Left lung (tissue), 10 donors: ENCODE results near the gene BTBD9. TPM values are rescaled to one million over a fixed set of nuclear protein-coding genes. Genes with fewer than 3 reads are reported as not detected.

ENCODE experiments used
- ATAC-seq: fragments of 200-7000 bp; cut with Tn5 transposase; one replicate; pipeline ENCODE4 v1.9.1; 2020; ENCODE audit warnings: moderate library complexity
- DNase-seq, 4 donors: peaks; one replicate each; pipeline ENCODE4 v3.0.0-alpha.2; 2013 to 2020
- H3K27ac ChIP-seq, 2 donors: fragments of 200-600 bp; sonication (generic) in 1 of 2; one replicate each; pipeline versions ENCODE4 v1.5.0 to v1.8.0; 2020 to 2021
- H3K27me3 ChIP-seq, 2 donors: fragments of 200-600 bp; sonication (generic) in 1 of 2; one replicate each; pipeline versions ENCODE4 v1.5.0 to v1.8.0; 2020 to 2021
- H3K36me3 ChIP-seq, 2 donors: fragments of 200-600 bp; sonication (generic) in 1 of 2; one replicate each; pipeline versions ENCODE4 v1.5.0 to v1.8.0; 2020 to 2021
- H3K4me1 ChIP-seq, 2 donors: fragments of 200-600 bp; one replicate each; pipeline ENCODE4 v1.8.0; 2021
- H3K4me3 ChIP-seq, 2 donors: fragments of 200-600 bp; sonication (generic) in 1 of 2; one replicate each; pipeline versions ENCODE4 v1.5.0 to v1.8.0; 2020 to 2021; ENCODE audit warnings: mild to moderate bottlenecking in 1 of 2
- H3K9me3 ChIP-seq, 2 donors: fragments of 200-600 bp; sonication (generic) in 1 of 2; one replicate each; pipeline versions ENCODE4 v1.5.0 to v1.8.0; 2020 to 2021
- CTCF ChIP-seq, 2 donors: fragments of 200-600 bp; sonication (generic) in 1 of 2; IDR thresholded peaks; one replicate each; pipeline versions ENCODE4 v1.5.0 to v1.8.0; 2021; ENCODE audit warnings: antibody characterized with exemption in 2 of 2
- intact Hi-C, 2 donors: fragments of 100-400 bp; cut with DNase I; formaldehyde crosslinking; loops; one replicate each; pipeline versions ENCODE4 v1.11.2 to v1.14.2; 2022
- polyA plus RNA-seq, 6 donors: library from polyadenylated mRNA; unstranded; fragments of 120-200 nt; gene quantifications; one replicate each; pipeline ENCODE4 v1.2.1, GENCODE V29; 2013; ENCODE audit not compliant: insufficient read length in 6 of 6
- total RNA-seq, 2 donors: library from RNA; stranded (reverse); fragmentation: NEBNext Ultra II Directional; extraction: Animal tissue kit (Norgen Biotek cat#: 25700); gene quantifications; one replicate each; pipeline ENCODE4 v1.2.1, GENCODE V29; 2021
- donor health status: DM: no; HTN: yes; CAD: no.
- donor health status: DM: no; HTN: no; CAD: no.

Gene BTBD9
- total and polyA plus RNA-seq, 8 donors: 14.2 to 44.0 (median 16.0) TPM

- H3K27ac ChIP-seq: no peak overlapping the region
- H3K36me3 ChIP-seq: no peaks in the 10 kb centered on the region
- no peak overlapping the region for H3K4me3 ChIP-seq
- intact Hi-C loops: no loop called here
- peaks cover 4 to 16% of the 10 kb centered on the region in 2 donors for H3K4me1 ChIP-seq
- H3K27me3 ChIP-seq: no peaks in the 10 kb centered on the region
- H3K9me3 ChIP-seq: no peaks in the 10 kb centered on the region
- no peak for DNase-seq
- ATAC-seq: no peak
- no peak for TF ChIP-seq CTCF (IDR thresholded peaks at IDR 0.05)
These were observed 423.9 kb downstream of the BTBD9 start for GRCh38 chr6:38215651-38216311.

DNA sequence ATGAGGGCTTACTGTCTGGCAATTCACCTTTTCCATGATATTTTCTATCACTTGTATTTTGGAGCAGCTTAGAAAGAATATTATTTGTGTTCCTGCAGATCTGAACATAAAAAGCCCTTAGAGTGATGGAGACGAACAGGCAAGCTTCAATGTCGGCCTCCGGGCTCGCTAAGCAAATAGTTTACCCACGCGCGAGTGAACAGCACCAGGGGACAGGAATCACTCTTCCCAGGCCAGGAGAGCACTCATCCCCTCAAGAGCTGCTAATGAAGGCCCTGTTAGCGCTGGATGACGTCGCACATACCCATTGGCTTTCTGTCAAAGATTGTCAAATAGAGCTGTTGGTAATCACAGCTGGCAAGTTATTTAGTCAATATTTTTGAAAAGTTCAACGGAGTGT is 424.5 kb downstream of the BTBD9 start:
- no peak overlapping the region for H3K27ac ChIP-seq
- peaks cover 4 to 16% of the 10 kb centered on the region in 2 donors for H3K4me1 ChIP-seq
- DNase-seq (no peak), ATAC-seq (peak; percentile 8)
- H3K9me3 ChIP-seq: no peaks in the 10 kb centered on the region
- no peak for TF ChIP-seq CTCF (IDR thresholded peaks at IDR 0.05)
- intact Hi-C loops: no loop called here
- no peaks in the 10 kb centered on the region for H3K27me3 ChIP-seq
- H3K36me3 ChIP-seq: no peaks in the 10 kb centered on the region
- no peak overlapping the region for H3K4me3 ChIP-seq

DNA sequence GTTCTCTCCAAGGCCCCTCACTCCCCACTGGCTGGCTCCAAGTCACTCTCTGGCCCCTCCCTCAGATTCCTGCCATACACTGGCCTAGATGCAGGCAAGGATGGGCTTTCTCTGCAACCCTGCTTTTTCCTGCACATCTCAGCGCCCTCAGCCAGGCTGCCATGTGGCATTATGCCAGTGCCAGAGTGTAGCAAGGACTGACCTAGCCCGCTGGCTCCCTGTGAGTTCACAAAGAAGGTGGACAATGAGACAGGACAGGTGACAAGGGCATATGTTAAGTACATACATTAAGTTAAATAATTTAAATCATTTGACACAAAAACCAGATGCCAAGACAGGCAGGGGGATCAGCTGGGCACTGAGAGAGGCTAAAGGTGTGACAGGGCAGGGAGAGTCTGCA is 425.6 kb downstream of the BTBD9 start:
- Histone ChIP-seq H3K36me3 (no peaks in the 10 kb centered on the region), H3K27me3 (no peaks in the 10 kb centered on the region), H3K27ac (no peak overlapping the region), H3K9me3 (no peaks in the 10 kb centered on the region), H3K4me3 (no peak overlapping the region), H3K4me1 (peaks cover 4 to 16% of the 10 kb centered on the region in 2 donors)
- intact Hi-C loops: no loop called here
- ATAC-seq (no peak), DNase-seq (no peak)
- no peak for TF ChIP-seq CTCF (IDR thresholded peaks at IDR 0.05)

GRCh38 chr6:38213251-38213658 is 426.5 kb downstream of the BTBD9 start:
- Histone ChIP-seq H3K36me3 (no peaks in the 10 kb centered on the region), H3K4me3 (no peak overlapping the region), H3K27me3 (no peaks in the 10 kb centered on the region), H3K4me1 (peaks cover 4 to 16% of the 10 kb centered on the region in 2 donors), H3K9me3 (no peaks in the 10 kb centered on the region), H3K27ac (no peak overlapping the region)
- peak in 1 of 4 donors; percentile 10 for DNase-seq
- intact Hi-C loops: no loop called here
- peak; percentile 67 for ATAC-seq
- TF ChIP-seq CTCF (IDR thresholded peaks at IDR 0.05): no peak

- Histone ChIP-seq H3K4me1 (peaks cover 4 to 16% of the 10 kb centered on the region in 2 donors), H3K9me3 (no peaks in the 10 kb centered on the region), H3K27ac (no peak overlapping the region), H3K4me3 (no peak overlapping the region), H3K27me3 (no peaks in the 10 kb centered on the region), H3K36me3 (no peaks in the 10 kb centered on the region)
- intact Hi-C loops: no loop called here
- DNase-seq: peak in 1 of 4 donors; percentile 30
- TF ChIP-seq CTCF (IDR thresholded peaks at IDR 0.05): no peak
- ATAC-seq: peak; percentile 53
These were observed 427.1 kb downstream of the BTBD9 start for GRCh38 chr6:38212579-38212978.
